PC-9 (cell line): ENCODE data around the gene LMBRD1. TPM values are rescaled to one million over a fixed set of nuclear protein-coding genes. Genes with fewer than 3 reads are reported as not detected.

Experiments used
- BruUV-seq: library from RNA; stranded (reverse); fragments of 400-500 nt; replicated peaks from 2 replicates; lab custom pipeline; 2021; lab: Mats Ljungman, UMichigan
- CTCF ChIA-PET: fragments of 300-600 bp; sonication (Branson Sonifier 250); formaldehyde crosslinking; loops from one replicate; lab custom pipeline; 2022; ENCODE audit warnings: antibody characterized with exemption; lab: Charles Lee
- POLR2A ChIA-PET: fragments of 300-600 bp; sonication (Branson Sonifier 250); formaldehyde crosslinking; loops from one replicate; lab custom pipeline; 2022; ENCODE audit warnings: antibody characterized with exemption; ENCODE audit not compliant: unreplicated experiment; lab: Charles Lee
- DNase-seq, 2 experiments: peaks; one replicate each; pipeline versions ENCODE4 v3.0.0 to v3.0.0-alpha.2; 2015 to 2022; ENCODE audit warnings: mixed read lengths in 1 of 2
- H2AFZ ChIP-seq: fragments of 200-600 bp; sonication (generic); 2 replicates; pipeline ENCODE4 v1.8.1; 2017; ENCODE audit warnings: antibody characterized with exemption
- H3F3A ChIP-seq: fragments of 200-600 bp; sonication (generic); 2 replicates; pipeline ENCODE4 v1.8.1; 2017; ENCODE audit warnings: antibody characterized with exemption, mild to moderate bottlenecking, low read depth; ENCODE audit not compliant: insufficient read depth
- H3K27ac ChIP-seq: fragments of 200-600 bp; sonication (generic); 2 replicates; pipeline ENCODE4 v1.6.1; 2016; ENCODE audit warnings: mixed run types
- H3K27me3 ChIP-seq: fragments of 200-600 bp; sonication (generic); 2 replicates; pipeline ENCODE4 v1.6.1; 2016; ENCODE audit warnings: low read depth, mixed run types; ENCODE audit not compliant: insufficient read depth
- H3K36me3 ChIP-seq: fragments of 200-600 bp; sonication (generic); 2 replicates; pipeline ENCODE4 v1.6.1; 2016; ENCODE audit warnings: low read depth, mixed run types
- H3K4me1 ChIP-seq: fragments of 200-600 bp; sonication (generic); replicated peaks from 2 replicates; pipeline ENCODE4 v1.6.1; 2016; ENCODE audit warnings: mixed run types; ENCODE audit not compliant: insufficient read depth
- H3K4me2 ChIP-seq: fragments of 200-600 bp; sonication (generic); 2 replicates; pipeline ENCODE4 v1.6.1; 2017; ENCODE audit warnings: mixed run types
- H3K4me3 ChIP-seq: fragments of 200-600 bp; sonication (generic); 2 replicates; pipeline ENCODE4 v1.6.1; 2016; ENCODE audit warnings: mixed run types
- H3K79me2 ChIP-seq: fragments of 200-600 bp; sonication (generic); 2 replicates; pipeline ENCODE4 v1.6.1; 2017; ENCODE audit warnings: low read depth, mixed run types
- H3K9me2 ChIP-seq: fragments of 200-600 bp; sonication (generic); 2 replicates; pipeline ENCODE4 v1.8.1; 2017; ENCODE audit warnings: mild to moderate bottlenecking; ENCODE audit not compliant: insufficient read depth
- H3K9me3 ChIP-seq: fragments of 200-600 bp; sonication (generic); 2 replicates; pipeline ENCODE4 v1.8.1; 2016; ENCODE audit warnings: low read depth; ENCODE audit not compliant: insufficient read depth
- H4K20me1 ChIP-seq: fragments of 200-600 bp; sonication (generic); 2 replicates; pipeline ENCODE4 v1.8.1; 2017; ENCODE audit not compliant: insufficient read depth
- CTCF ChIP-seq: fragments of 200-600 bp; sonication (generic); conservative IDR thresholded peaks from 2 replicates; pipeline ENCODE4 v1.6.1; 2017; ENCODE audit warnings: mixed run types, antibody characterized with exemption, mild to moderate bottlenecking, moderate library complexity
- EZH2 ChIP-seq: fragments of 200-600 bp; sonication (generic); IDR thresholded peaks from 2 replicates; pipeline ENCODE4 v1.8.0; 2017; ENCODE audit warnings: antibody characterized with exemption, low read depth
- intact Hi-C: fragments of 100-400 bp; cut with micrococcal nuclease; formaldehyde crosslinking; loops from one replicate; pipeline ENCODE4 v1.10.0; 2022; ENCODE audit not compliant: unreplicated experiment
- total RNA-seq: library from RNA; stranded (reverse); gene quantifications from 2 replicates; pipeline ENCODE4 v1.2.3, GENCODE V29; 2021

LMBRD1 gene
- total RNA-seq, 1 experiment from 2014 or later: 24.6 TPM

GRCh38 chr6:69774740-69775584, 21.8 kb downstream of the LMBRD1 start:
- BruUV-seq: no TSS peak
- no peaks in the 10 kb centered on the region for H3K9me3 ChIP-seq
- no peaks in the 10 kb centered on the region for H3K4me1 ChIP-seq
- intact Hi-C loops: no loop called here
- H3K36me3 ChIP-seq: no peaks in the 10 kb centered on the region
- POLR2A ChIA-PET: no interaction called here
- no peak overlapping the region for H2AFZ ChIP-seq
- no peak overlapping the region for H3K4me3 ChIP-seq
- H4K20me1 ChIP-seq: no peaks in the 10 kb centered on the region
- DNase-seq: no peak
- TF ChIP-seq EZH2: no peak
- no peak for TF ChIP-seq CTCF
- H3F3A ChIP-seq: no peaks in the 10 kb centered on the region
- H3K79me2 ChIP-seq: no peaks in the 10 kb centered on the region
- H3K4me2 ChIP-seq: no peak overlapping the region
- CTCF ChIA-PET: no interaction called here
- no peaks in the 10 kb centered on the region for H3K9me2 ChIP-seq
- H3K27me3 ChIP-seq: no peaks in the 10 kb centered on the region
- no peak overlapping the region for H3K27ac ChIP-seq

- POLR2A ChIA-PET: interaction anchor here (0.5 kb wide), 2 partner anchors 25 to 478 kb away, joined by 4 to 9 read pairs; no protein-coding TSS in a partner anchor
- BruUV-seq: no TSS peak
- Histone ChIP-seq H3K4me2 (no peak overlapping the region), H4K20me1 (no peaks in the 10 kb centered on the region), H3K4me1 (no peaks in the 10 kb centered on the region), H3F3A (no peaks in the 10 kb centered on the region), H3K27ac (no peak overlapping the region), H3K79me2 (no peaks in the 10 kb centered on the region), H3K9me3 (no peaks in the 10 kb centered on the region), H3K36me3 (no peaks in the 10 kb centered on the region), H3K27me3 (no peaks in the 10 kb centered on the region), H2AFZ (no peak overlapping the region), H3K4me3 (no peak overlapping the region), H3K9me2 (no peaks in the 10 kb centered on the region)
- TF ChIP-seq EZH2: no peak
- no peak for TF ChIP-seq CTCF
- intact Hi-C loops: no loop called here
- no peak for DNase-seq
- CTCF ChIA-PET: no interaction called here
Observed at GRCh38 chr6:69771158-69771906, 25.5 kb downstream of the LMBRD1 start.

GRCh38 chr6:69768664-69769063, 28.1 kb downstream of the LMBRD1 start:
- no TSS peak for BruUV-seq

More at GRCh38 chr6:69768664-69769063, 28.1 kb downstream of the LMBRD1 start:
- H2AFZ ChIP-seq: no peak overlapping the region
- POLR2A ChIA-PET: no interaction called here
- H3K9me2 ChIP-seq: no peaks in the 10 kb centered on the region
- intact Hi-C loops: no loop called here
- no peaks in the 10 kb centered on the region for H3K36me3 ChIP-seq
- H4K20me1 ChIP-seq: no peaks in the 10 kb centered on the region
- H3K9me3 ChIP-seq: no peaks in the 10 kb centered on the region
- CTCF ChIA-PET: no interaction called here
- H3F3A ChIP-seq: no peaks in the 10 kb centered on the region
- DNase-seq: no peak
- H3K79me2 ChIP-seq: no peaks in the 10 kb centered on the region
- no peak overlapping the region for H3K27ac ChIP-seq
- H3K27me3 ChIP-seq: no peaks in the 10 kb centered on the region
- no peaks in the 10 kb centered on the region for H3K4me1 ChIP-seq
- H3K4me2 ChIP-seq: no peak overlapping the region
- TF ChIP-seq CTCF: peak; percentile 60
- no peak for TF ChIP-seq EZH2
- H3K4me3 ChIP-seq: no peak overlapping the region
